SK-N-SH treated with all-trans-retinoic acid at 6 μM for 48 hours (cell line): ENCODE measurements around the gene C17orf107.

Source experiments
- ATAC-seq: fragments of 200-7000 bp; cut with Tn5 transposase; 3 replicates; pipeline ENCODE4 v1.9.1; 2020; ENCODE audit warnings: mild to moderate bottlenecking, moderate library complexity
- ARNTL ChIP-seq: fragments of 450-650 bp; formaldehyde crosslinking; IDR thresholded peaks from 2 replicates; pipeline ENCODE4 v1.5.0; 2020; ENCODE audit warnings: low read depth, mild to moderate bottlenecking, moderate library complexity, borderline replicate concordance
- BACH2 ChIP-seq: fragments of 250-450 bp; sonication (Bioruptor Pico); IDR thresholded peaks from 2 replicates; pipeline ENCODE4 v1.9.0; 2021; ENCODE audit warnings: mild to moderate bottlenecking, borderline replicate concordance
- CSDC2 ChIP-seq: fragments of 250-450 bp; sonication (Bioruptor Pico); IDR thresholded peaks from 2 replicates; pipeline ENCODE4 v1.5.0; 2020; ENCODE audit warnings: mild to moderate bottlenecking, moderate library complexity
- ESRRG ChIP-seq: fragments of 250-450 bp; sonication (Bioruptor Pico); IDR thresholded peaks from 2 replicates; pipeline ENCODE4 v1.6.1; 2021; ENCODE audit warnings: mild to moderate bottlenecking
- GLIS3 ChIP-seq: fragments of 250-450 bp; sonication (Bioruptor Pico); IDR thresholded peaks from 2 replicates; pipeline ENCODE4 v1.5.0; 2020; ENCODE audit warnings: mild to moderate bottlenecking, moderate library complexity
- ISL1 ChIP-seq: fragments of 250-450 bp; sonication (Bioruptor Pico); IDR thresholded peaks from 2 replicates; pipeline ENCODE4 v2.1.2; 2022; ENCODE audit warnings: mild to moderate bottlenecking, moderate library complexity
- OSR1 ChIP-seq: fragments of 250-450 bp; sonication (Bioruptor Pico); IDR thresholded peaks from 2 replicates; pipeline ENCODE4 v1.8.0; 2022; ENCODE audit warnings: moderate library complexity, mild to moderate bottlenecking, inconsistent platforms
- PPARA ChIP-seq: fragments of 250-450 bp; sonication (Bioruptor Pico); IDR thresholded peaks from 2 replicates; pipeline ENCODE4 v1.5.0; 2020; ENCODE audit warnings: mild to moderate bottlenecking, borderline replicate concordance
- SNAI2 ChIP-seq: fragments of 250-450 bp; sonication (Bioruptor Pico); IDR thresholded peaks from 2 replicates; pipeline ENCODE4 v1.5.0; 2020; ENCODE audit warnings: mild to moderate bottlenecking, moderate library complexity
- TCF4 ChIP-seq: fragments of 250-450 bp; sonication (Bioruptor Pico); IDR thresholded peaks from 2 replicates; pipeline ENCODE4 v1.8.0; 2021; ENCODE audit warnings: mild to moderate bottlenecking, moderate library complexity, borderline replicate concordance
- TOX ChIP-seq: fragments of 250-450 bp; sonication (Bioruptor Pico); IDR thresholded peaks from 2 replicates; pipeline ENCODE4 v1.8.0; 2021; ENCODE audit warnings: mild to moderate bottlenecking, moderate library complexity, borderline replicate concordance
- ZC3H10 ChIP-seq: fragments of 250-450 bp; sonication (Bioruptor Pico); IDR thresholded peaks from 2 replicates; pipeline ENCODE4 v1.5.1; 2021; ENCODE audit warnings: mild to moderate bottlenecking, moderate library complexity
- ZFP3 ChIP-seq: fragments of 250-450 bp; sonication (Bioruptor Pico); IDR thresholded peaks from 2 replicates; pipeline ENCODE4 v1.5.0; 2020; ENCODE audit warnings: mild to moderate bottlenecking, moderate library complexity
- ZFP30 ChIP-seq: fragments of 450-650 bp; formaldehyde crosslinking; IDR thresholded peaks from 2 replicates; pipeline ENCODE4 v1.5.0; 2022; ENCODE audit warnings: mild to moderate bottlenecking, moderate library complexity
- ZNF565 ChIP-seq: fragments of 450-650 bp; formaldehyde crosslinking; conservative IDR thresholded peaks from 2 replicates; pipeline ENCODE4 v1.5.0; 2020; ENCODE audit warnings: low read depth, mild to moderate bottlenecking, moderate library complexity
- ZNF70 ChIP-seq: fragments of 450-650 bp; formaldehyde crosslinking; IDR thresholded peaks from 2 replicates; pipeline ENCODE4 v1.5.0; 2020; ENCODE audit warnings: mild to moderate bottlenecking, moderate library complexity
- ZNF8 ChIP-seq: fragments of 450-650 bp; formaldehyde crosslinking; IDR thresholded peaks from 2 replicates; pipeline ENCODE4 v1.5.0; 2020; ENCODE audit warnings: mild to moderate bottlenecking, moderate library complexity
- TF ChIP-seq, protein P1 (sequence below): fragments of 250-450 bp; sonication (Bioruptor Pico); IDR thresholded peaks from 2 replicates; pipeline ENCODE4 v1.8.0; 2021; ENCODE audit warnings: low read depth, mild to moderate bottlenecking, moderate library complexity, borderline replicate concordance
- TF ChIP-seq, protein P2 (sequence below): fragments of 250-450 bp; sonication (Bioruptor Pico); IDR thresholded peaks from 2 replicates; pipeline ENCODE4 v1.5.1; 2021; ENCODE audit warnings: mild to moderate bottlenecking, moderate library complexity
- TF ChIP-seq, protein P3 (sequence below): fragments of 250-450 bp; sonication (Bioruptor Pico); IDR thresholded peaks from 2 replicates; pipeline ENCODE4 v1.8.0; 2020; ENCODE audit warnings: mild to moderate bottlenecking, moderate library complexity, borderline replicate concordance
- TF ChIP-seq, protein P4 (sequence below): fragments of 250-450 bp; sonication (Bioruptor Pico); IDR thresholded peaks from 2 replicates; pipeline ENCODE4 v1.5.1; 2020; ENCODE audit warnings: low read depth, mild to moderate bottlenecking, moderate library complexity
- TF ChIP-seq, protein P5 (sequence below): fragments of 250-450 bp; sonication (Bioruptor Pico); IDR thresholded peaks from 2 replicates; pipeline ENCODE4 v1.5.0; 2020; ENCODE audit warnings: mild to moderate bottlenecking, moderate library complexity

C17orf107 gene

DNA sequence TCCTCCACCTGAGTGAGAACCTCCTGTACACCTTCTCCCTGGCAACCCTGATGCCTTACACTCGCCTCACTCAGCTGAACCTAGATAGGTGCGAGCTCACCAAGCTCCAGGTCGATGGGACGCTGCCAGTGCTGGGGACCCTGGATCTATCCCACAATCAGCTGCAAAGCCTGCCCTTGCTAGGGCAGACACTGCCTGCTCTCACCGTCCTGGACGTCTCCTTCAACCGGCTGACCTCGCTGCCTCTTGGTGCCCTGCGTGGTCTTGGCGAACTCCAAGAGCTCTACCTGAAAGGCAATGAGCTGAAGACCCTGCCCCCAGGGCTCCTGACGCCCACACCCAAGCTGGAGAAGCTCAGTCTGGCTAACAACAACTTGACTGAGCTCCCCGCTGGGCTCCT lies 33.4 kb downstream of the C17orf107 start:
- TF ChIP-seq ZFP3 (CRISPR knock-in tag): no peak
- TF ChIP-seq OSR1 (CRISPR knock-in tag): no peak
- TF ChIP-seq ZNF70: no peak
- no peak for TF ChIP-seq TOX (CRISPR knock-in tag)
- no peak for ATAC-seq

DNA sequence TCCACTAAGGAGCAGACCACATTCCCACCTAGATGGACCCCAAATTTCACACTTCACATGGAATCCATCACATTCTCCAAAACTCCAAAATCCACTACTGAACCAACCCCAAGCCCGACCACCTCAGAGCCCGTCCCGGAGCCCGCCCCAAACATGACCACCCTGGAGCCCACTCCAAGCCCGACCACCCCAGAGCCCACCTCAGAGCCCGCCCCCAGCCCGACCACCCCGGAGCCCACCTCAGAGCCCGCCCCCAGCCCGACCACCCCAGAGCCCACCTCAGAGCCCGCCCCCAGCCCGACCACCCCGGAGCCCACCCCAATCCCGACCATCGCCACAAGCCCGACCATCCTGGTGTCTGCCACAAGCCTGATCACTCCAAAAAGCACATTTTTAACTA lies 34.3 kb downstream of the C17orf107 start:
- ATAC-seq: no peak; the same call in 1 of the 3 replicates
- TF ChIP-seq TCF4 (CRISPR knock-in tag) (no peak), ZC3H10 (CRISPR knock-in tag) (no peak), ZFP30 (CRISPR knock-in tag) (no peak), OSR1 (CRISPR knock-in tag) (no peak), PPARA (CRISPR knock-in tag) (no peak), ARNTL (CRISPR knock-in tag) (no peak), ZNF565 (CRISPR knock-in tag) (no peak), GLIS3 (CRISPR knock-in tag) (no peak), ISL1 (no peak), ESRRG (CRISPR knock-in tag) (no peak), CSDC2 (CRISPR knock-in tag) (no peak), SNAI2 (no peak), ZNF70 (no peak), ZNF8 (CRISPR knock-in tag) (no peak), BACH2 (CRISPR knock-in tag) (no peak)
- TF ChIP-seq, protein P1, sequence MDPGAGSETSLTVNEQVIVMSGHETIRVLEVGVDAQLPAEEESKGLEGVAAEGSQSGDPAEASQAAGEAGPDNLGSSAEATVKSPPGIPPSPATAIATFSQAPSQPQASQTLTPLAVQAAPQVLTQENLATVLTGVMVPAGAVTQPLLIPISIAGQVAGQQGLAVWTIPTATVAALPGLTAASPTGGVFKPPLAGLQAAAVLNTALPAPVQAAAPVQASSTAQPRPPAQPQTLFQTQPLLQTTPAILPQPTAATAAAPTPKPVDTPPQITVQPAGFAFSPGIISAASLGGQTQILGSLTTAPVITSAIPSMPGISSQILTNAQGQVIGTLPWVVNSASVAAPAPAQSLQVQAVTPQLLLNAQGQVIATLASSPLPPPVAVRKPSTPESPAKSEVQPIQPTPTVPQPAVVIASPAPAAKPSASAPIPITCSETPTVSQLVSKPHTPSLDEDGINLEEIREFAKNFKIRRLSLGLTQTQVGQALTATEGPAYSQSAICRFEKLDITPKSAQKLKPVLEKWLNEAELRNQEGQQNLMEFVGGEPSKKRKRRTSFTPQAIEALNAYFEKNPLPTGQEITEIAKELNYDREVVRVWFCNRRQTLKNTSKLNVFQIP: no peak
- TF ChIP-seq, protein P2, sequence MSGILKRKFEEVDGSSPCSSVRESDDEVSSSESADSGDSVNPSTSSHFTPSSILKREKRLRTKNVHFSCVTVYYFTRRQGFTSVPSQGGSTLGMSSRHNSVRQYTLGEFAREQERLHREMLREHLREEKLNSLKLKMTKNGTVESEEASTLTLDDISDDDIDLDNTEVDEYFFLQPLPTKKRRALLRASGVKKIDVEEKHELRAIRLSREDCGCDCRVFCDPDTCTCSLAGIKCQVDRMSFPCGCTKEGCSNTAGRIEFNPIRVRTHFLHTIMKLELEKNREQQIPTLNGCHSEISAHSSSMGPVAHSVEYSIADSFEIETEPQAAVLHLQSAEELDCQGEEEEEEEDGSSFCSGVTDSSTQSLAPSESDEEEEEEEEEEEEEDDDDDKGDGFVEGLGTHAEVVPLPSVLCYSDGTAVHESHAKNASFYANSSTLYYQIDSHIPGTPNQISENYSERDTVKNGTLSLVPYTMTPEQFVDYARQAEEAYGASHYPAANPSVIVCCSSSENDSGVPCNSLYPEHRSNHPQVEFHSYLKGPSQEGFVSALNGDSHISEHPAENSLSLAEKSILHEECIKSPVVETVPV (CRISPR knock-in tag): no peak
- TF ChIP-seq, protein P3, sequence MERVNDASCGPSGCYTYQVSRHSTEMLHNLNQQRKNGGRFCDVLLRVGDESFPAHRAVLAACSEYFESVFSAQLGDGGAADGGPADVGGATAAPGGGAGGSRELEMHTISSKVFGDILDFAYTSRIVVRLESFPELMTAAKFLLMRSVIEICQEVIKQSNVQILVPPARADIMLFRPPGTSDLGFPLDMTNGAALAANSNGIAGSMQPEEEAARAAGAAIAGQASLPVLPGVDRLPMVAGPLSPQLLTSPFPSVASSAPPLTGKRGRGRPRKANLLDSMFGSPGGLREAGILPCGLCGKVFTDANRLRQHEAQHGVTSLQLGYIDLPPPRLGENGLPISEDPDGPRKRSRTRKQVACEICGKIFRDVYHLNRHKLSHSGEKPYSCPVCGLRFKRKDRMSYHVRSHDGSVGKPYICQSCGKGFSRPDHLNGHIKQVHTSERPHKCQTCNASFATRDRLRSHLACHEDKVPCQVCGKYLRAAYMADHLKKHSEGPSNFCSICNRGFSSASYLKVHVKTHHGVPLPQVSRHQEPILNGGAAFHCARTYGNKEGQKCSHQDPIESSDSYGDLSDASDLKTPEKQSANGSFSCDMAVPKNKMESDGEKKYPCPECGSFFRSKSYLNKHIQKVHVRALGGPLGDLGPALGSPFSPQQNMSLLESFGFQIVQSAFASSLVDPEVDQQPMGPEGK (CRISPR knock-in tag): no peak

DNA sequence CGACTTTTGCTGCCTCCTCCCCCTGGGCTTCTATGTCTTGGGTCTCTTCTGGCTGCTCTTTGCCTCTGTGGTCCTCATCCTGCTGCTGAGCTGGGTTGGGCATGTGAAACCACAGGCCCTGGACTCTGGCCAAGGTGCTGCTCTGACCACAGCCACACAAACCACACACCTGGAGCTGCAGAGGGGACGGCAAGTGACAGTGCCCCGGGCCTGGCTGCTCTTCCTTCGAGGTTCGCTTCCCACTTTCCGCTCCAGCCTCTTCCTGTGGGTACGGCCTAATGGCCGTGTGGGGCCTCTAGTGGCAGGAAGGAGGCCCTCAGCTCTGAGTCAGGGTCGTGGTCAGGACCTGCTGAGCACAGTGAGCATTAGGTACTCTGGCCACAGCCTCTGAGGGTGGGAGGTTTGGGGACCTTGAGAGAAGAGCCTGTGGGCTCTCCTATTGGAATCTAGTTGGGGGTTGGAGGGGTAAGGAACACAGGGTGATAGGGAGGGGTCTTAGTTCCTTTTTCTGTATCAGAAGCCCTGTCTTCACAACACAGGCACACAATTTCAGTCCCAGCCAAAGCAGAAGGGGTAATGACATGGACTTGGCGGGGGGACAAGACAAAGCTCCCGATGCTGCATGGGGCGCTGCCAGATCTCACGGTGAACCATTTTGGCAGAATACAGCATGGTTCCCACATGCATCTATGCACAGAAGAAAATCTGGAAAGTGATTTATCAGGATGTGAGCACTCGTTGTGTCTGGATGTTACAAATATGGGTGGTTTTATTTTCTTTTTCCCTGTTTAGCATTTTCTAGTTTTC lies 35.0 kb downstream of the C17orf107 start:
- TF ChIP-seq ARNTL (CRISPR knock-in tag) (no peak), CSDC2 (CRISPR knock-in tag) (no peak), GLIS3 (CRISPR knock-in tag) (no peak), ZNF565 (CRISPR knock-in tag) (no peak), ISL1 (no peak)
- TF ChIP-seq, protein P4, sequence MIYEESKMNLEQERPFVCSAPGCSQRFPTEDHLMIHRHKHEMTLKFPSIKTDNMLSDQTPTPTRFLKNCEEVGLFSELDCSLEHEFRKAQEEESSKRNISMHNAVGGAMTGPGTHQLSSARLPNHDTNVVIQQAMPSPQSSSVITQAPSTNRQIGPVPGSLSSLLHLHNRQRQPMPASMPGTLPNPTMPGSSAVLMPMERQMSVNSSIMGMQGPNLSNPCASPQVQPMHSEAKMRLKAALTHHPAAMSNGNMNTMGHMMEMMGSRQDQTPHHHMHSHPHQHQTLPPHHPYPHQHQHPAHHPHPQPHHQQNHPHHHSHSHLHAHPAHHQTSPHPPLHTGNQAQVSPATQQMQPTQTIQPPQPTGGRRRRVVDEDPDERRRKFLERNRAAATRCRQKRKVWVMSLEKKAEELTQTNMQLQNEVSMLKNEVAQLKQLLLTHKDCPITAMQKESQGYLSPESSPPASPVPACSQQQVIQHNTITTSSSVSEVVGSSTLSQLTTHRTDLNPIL (CRISPR knock-in tag): no peak
- TF ChIP-seq, protein P5, sequence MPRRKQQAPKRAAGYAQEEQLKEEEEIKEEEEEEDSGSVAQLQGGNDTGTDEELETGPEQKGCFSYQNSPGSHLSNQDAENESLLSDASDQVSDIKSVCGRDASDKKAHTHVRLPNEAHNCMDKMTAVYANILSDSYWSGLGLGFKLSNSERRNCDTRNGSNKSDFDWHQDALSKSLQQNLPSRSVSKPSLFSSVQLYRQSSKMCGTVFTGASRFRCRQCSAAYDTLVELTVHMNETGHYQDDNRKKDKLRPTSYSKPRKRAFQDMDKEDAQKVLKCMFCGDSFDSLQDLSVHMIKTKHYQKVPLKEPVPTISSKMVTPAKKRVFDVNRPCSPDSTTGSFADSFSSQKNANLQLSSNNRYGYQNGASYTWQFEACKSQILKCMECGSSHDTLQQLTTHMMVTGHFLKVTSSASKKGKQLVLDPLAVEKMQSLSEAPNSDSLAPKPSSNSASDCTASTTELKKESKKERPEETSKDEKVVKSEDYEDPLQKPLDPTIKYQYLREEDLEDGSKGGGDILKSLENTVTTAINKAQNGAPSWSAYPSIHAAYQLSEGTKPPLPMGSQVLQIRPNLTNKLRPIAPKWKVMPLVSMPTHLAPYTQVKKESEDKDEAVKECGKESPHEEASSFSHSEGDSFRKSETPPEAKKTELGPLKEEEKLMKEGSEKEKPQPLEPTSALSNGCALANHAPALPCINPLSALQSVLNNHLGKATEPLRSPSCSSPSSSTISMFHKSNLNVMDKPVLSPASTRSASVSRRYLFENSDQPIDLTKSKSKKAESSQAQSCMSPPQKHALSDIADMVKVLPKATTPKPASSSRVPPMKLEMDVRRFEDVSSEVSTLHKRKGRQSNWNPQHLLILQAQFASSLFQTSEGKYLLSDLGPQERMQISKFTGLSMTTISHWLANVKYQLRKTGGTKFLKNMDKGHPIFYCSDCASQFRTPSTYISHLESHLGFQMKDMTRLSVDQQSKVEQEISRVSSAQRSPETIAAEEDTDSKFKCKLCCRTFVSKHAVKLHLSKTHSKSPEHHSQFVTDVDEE (CRISPR knock-in tag): no peak
- peak; percentile 79 for ATAC-seq
